Skeletal muscle satellite cell (primary cell): Measurements from ENCODE around the gene SCUBE1.

Experiments used
- H3K27me3 ChIP-seq: 2 replicates; pipeline ENCODE4 v1.7.0; 2013; ENCODE audit warnings: low read length; ENCODE audit not compliant: control insufficient read depth, insufficient read depth
- H3K36me3 ChIP-seq: 2 replicates; pipeline ENCODE4 v1.7.0; 2013; ENCODE audit warnings: mild to moderate bottlenecking, control low read depth, low read length; ENCODE audit not compliant: insufficient read depth
- H3K4me1 ChIP-seq: 2 replicates; pipeline ENCODE4 v1.7.0; 2013; ENCODE audit warnings: low read length; ENCODE audit not compliant: control insufficient read depth, insufficient read depth
- H3K4me2 ChIP-seq: 2 replicates; pipeline ENCODE4 v1.7.0; 2013; ENCODE audit warnings: mild to moderate bottlenecking, low read length
- H3K4me3 ChIP-seq: 2 replicates; pipeline ENCODE4 v1.7.0; 2013; ENCODE audit warnings: low read length
- H3K9ac ChIP-seq: 2 replicates; pipeline ENCODE4 v1.7.0; 2013; ENCODE audit warnings: mild to moderate bottlenecking, low read depth, low read length, moderate library complexity
- H3K9me3 ChIP-seq: replicated peaks from 2 replicates; pipeline ENCODE4 v1.7.0; 2013; ENCODE audit warnings: mild to moderate bottlenecking, control low read depth, low read length

SCUBE1 gene

DNA sequence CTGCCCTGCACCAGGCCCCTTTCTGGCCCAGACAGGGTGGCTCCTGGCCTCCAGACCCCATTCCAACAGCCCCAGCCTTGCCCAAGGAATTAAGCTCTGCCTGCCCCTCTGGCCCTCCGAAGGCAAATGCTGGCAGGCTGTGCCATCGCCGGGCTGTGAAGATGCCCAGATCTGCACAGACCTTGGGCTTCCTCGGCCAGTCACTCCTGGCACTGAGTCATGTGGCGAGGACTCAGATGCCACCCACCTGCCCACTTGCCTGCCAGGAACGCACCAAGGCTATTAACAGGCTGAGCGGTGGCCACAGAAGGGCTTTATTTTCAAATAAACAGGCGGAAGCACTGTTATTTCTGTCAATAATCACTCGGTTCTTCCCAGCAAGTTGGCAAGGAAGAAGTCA is 105.9 kb downstream of the SCUBE1 start:
- Histone ChIP-seq H3K9ac (no peak overlapping the region), H3K36me3 (no peaks in the 10 kb centered on the region), H3K4me1 (no peaks in the 10 kb centered on the region), H3K4me2 (no peak overlapping the region), H3K9me3 (no peaks in the 10 kb centered on the region), H3K4me3 (no peak overlapping the region), H3K27me3 (peaks cover 90% of the 10 kb centered on the region)

DNA sequence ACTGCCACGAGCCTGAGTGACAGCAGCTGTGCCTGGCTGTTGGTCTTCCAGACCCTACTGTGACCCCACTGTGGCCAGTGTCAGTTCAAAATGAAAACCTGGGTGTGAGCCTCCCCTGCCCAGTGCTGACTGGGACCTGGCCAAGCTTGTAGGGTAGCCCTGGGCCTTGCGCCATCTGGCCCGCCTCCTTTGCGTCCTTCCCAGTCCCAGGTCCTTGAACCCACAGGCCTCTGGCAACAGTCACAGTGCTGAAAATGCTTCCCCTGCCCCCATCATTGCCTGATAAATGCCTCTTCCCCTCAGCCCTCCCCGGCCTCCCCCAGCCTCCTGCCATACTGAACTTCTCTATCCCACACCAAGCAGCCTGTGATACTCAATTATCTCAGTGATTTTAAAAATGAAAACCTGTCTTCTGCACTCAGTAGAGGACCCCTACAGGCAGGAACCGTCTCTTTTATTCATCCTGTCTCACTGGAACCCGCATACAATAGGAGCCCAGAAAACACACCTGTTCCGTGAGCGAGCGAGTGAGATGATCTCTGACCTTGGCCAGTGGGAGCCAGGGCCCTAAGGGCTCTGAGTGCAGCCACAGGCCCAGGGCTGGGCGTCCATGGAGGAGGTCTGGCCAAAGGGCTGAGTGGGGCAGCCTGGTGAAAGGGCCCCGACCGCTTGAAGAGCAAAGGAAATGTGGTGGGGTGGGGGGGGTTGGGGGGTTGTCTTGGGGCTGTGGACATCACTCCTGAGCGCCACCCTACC is 106.6 kb downstream of the SCUBE1 start:
- Histone ChIP-seq H3K4me1 (no peaks in the 10 kb centered on the region), H3K9me3 (no peaks in the 10 kb centered on the region), H3K27me3 (peaks cover 93% of the 10 kb centered on the region), H3K36me3 (no peaks in the 10 kb centered on the region), H3K4me3 (no peak overlapping the region), H3K9ac (no peak overlapping the region), H3K4me2 (no peak overlapping the region)

DNA sequence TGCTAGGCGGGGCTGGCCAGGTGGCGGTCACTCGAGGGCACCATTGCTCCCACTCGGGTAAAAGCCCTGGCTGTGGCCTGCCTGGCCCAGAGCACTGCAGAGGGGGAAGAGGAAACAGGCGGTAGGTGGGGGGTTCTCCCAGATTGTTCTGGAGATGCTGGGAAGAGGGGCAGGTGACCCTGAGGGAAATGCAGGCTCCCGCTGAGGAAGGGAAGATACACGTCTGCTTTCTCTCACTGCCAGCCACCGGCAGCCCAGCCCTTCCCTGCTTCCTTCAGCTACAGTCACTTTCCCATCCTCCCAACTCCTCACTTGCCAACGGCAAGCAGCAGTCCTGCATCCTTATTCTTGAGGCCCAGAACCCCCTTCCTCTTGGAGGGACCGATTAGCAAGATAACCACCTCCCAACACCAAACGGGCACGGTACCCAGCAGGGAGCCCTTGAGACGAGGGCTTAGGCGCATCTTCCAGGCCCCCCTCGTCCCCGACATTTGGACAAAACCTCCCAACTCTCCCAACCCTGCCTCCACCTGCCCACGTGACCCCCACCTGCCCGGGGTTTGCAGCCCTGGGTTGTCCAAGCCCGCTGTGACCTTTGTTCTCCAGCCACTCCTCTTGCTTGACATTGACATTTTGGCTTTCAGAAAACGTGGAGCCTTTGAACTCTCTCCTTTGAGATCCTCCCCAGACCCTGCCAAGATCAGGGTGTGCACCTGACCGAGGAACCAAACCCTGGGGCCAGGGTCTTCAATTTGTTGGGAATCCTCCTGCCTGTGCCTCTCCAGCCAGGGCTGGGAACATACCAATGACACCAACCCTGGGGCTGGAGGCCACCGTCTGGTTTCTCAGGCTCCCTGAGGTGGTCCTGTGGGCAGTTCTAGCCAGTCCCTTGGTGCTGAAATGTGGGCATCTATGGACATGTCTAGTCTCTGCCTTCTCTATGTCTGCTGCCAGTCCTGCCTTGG is 107.4 kb downstream of the SCUBE1 start:
- Histone ChIP-seq H3K27me3 (peaks cover 86% of the 10 kb centered on the region), H3K9ac (no peak overlapping the region)

GRCh38 chr22:43234264-43234988 is 108.7 kb downstream of the SCUBE1 start:
- no peaks in the 10 kb centered on the region for H3K36me3 ChIP-seq
- no peak overlapping the region for H3K4me3 ChIP-seq
- H3K27me3 ChIP-seq: peaks cover 73% of the 10 kb centered on the region
- H3K4me2 ChIP-seq: no peak overlapping the region
- no peaks in the 10 kb centered on the region for H3K4me1 ChIP-seq
- H3K9ac ChIP-seq: no peak overlapping the region
- no peaks in the 10 kb centered on the region for H3K9me3 ChIP-seq

More for the DNA sequence above, 107.4 kb downstream of the SCUBE1 start:
- Histone ChIP-seq H3K4me2 (no peak overlapping the region), H3K36me3 (no peaks in the 10 kb centered on the region), H3K4me1 (no peaks in the 10 kb centered on the region), H3K4me3 (no peak overlapping the region), H3K9me3 (no peaks in the 10 kb centered on the region)

DNA sequence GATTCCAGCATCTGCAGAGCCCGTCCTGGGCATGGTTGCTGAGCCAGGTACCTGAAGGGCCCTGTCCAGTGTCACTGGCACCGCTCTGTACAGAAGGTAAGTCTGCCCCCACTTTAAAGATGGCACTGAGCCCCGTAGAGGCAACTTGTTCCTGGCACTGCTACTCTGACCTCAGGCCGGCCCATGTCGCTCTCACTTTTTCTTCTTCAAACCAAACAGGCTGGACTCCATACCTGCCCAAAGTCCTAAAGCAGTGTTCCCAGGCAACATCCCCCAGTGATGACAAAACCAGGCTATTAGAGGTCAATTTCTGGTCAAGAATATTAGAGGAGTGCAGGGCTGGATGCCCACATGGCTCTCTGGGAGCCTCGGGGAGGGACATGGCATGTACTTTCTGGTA is 109.6 kb downstream of the SCUBE1 start:
- no peaks in the 10 kb centered on the region for H3K4me1 ChIP-seq
- peaks cover 64% of the 10 kb centered on the region for H3K27me3 ChIP-seq

GRCh38 chr22:43232445-43232844 is 110.7 kb downstream of the SCUBE1 start:
- no peak overlapping the region for H3K4me3 ChIP-seq
- H3K27me3 ChIP-seq: peaks cover 56% of the 10 kb centered on the region
- no peaks in the 10 kb centered on the region for H3K36me3 ChIP-seq
- no peaks in the 10 kb centered on the region for H3K9me3 ChIP-seq
- H3K9ac ChIP-seq: no peak overlapping the region
- H3K4me1 ChIP-seq: no peaks in the 10 kb centered on the region
- no peak overlapping the region for H3K4me2 ChIP-seq

More for the DNA sequence above, 109.6 kb downstream of the SCUBE1 start:
- H3K9ac ChIP-seq: no peak overlapping the region
- no peaks in the 10 kb centered on the region for H3K36me3 ChIP-seq
- H3K9me3 ChIP-seq: no peaks in the 10 kb centered on the region
- no peak overlapping the region for H3K4me3 ChIP-seq
- no peak overlapping the region for H3K4me2 ChIP-seq

DNA sequence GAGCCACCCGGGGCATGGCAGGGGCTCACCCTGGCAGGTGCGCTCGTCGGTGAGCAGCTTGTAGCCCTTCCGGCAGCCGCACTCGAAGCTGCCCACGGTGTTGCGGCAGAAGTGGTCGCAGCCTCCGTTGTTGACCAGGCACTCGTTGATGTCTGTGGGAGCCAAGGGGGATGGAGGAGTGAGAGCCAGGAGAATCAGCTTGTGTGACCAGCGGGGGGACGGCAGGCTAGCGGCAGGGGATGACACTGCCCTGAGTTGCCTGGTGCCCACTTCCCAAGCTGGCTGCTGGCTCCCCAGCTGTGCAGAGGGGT is 111.5 kb downstream of the SCUBE1 start:
- Histone ChIP-seq H3K4me3 (no peak overlapping the region), H3K4me2 (no peak overlapping the region), H3K36me3 (no peaks in the 10 kb centered on the region), H3K4me1 (no peaks in the 10 kb centered on the region), H3K9ac (no peak overlapping the region), H3K9me3 (no peaks in the 10 kb centered on the region), H3K27me3 (peaks cover 53% of the 10 kb centered on the region)

DNA sequence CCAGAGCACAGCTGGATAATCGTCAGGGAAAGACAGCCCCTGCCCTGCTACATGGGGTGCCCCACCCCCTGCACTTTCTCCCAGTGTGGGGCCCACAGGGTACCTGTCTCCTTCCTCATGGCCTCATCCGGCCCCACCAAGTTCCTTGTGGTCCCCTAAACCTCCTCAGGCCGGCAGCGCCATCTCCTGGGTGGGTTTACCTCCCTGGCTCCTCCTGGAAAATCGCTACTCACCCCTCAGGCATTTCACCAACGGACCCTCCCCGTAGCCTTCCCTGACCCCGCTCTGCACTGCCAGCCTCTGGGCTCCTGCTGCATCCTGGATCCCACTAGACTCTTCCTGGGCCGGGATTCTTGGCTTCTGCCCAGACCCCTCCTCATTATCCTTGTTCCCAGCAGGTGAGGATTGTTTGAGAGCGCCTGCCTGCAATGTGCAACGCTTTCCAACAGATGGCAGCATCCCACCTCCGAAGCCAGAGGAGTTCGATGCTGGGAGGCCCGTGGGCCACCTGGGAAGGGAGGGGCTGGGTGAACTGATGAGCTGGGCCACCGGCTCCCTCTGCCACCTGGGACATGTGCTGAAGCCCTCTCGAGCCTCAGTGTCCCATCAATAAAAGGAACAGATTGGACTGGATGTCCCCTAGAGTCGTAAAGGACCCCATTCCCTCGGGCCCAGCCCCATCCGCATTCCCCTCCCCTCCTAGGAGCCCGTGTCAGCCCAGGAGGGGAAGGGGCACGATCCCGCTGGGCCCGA is 112.0 kb downstream of the SCUBE1 start:
- H3K4me3 ChIP-seq: no peak overlapping the region
- no peaks in the 10 kb centered on the region for H3K9me3 ChIP-seq
- peaks cover 48% of the 10 kb centered on the region for H3K27me3 ChIP-seq
- H3K36me3 ChIP-seq: no peaks in the 10 kb centered on the region
- no peaks in the 10 kb centered on the region for H3K4me1 ChIP-seq
- no peak overlapping the region for H3K4me2 ChIP-seq
- H3K9ac ChIP-seq: no peak overlapping the region

DNA sequence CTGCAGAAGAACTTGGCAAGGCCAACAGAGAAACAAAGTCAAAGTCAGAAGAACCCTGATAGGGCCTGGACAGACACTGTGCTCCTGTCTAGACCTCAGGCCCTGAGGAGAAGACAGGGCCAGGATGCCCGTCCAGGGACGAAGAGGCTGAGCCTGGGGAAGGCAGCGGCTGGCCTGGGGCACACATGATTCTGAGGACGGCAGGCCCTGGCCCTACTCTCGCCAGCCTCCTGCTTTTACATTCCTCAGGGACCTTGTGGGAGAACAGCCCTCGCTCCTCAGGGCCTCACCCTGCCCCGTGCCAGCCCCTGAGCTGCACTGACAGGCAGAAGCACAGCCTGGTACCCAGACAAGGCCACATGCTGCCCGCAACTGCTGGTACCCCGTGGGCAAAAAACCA is 112.6 kb downstream of the SCUBE1 start:
- Histone ChIP-seq H3K27me3 (peaks cover 45% of the 10 kb centered on the region), H3K4me2 (no peak overlapping the region), H3K9me3 (no peaks in the 10 kb centered on the region), H3K4me1 (no peaks in the 10 kb centered on the region), H3K4me3 (no peak overlapping the region), H3K9ac (no peak overlapping the region), H3K36me3 (no peaks in the 10 kb centered on the region)

DNA sequence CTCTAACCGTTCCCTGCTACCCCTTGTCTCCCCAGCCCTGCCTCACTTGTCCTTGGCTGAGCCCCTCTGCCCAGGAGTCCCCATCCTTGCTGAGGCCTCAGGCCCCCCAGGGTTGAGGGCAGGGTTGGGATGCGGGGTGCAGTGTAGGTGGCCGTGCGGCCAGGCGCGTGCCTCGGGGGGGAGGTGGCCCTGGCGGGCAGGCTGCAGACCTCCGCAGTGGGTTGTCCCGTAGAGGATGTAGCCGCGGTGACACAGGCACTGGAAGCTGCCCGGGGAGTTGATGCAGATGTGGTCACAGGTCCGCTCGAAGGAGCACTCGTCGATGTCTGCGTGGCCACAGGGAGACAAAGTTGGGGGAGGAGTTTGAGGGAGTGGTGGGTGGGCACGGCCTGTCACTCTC is 114.3 kb downstream of the SCUBE1 start:
- Histone ChIP-seq H3K9ac (no peak overlapping the region), H3K4me3 (no peak overlapping the region), H3K4me1 (no peaks in the 10 kb centered on the region), H3K4me2 (no peak overlapping the region), H3K36me3 (no peaks in the 10 kb centered on the region), H3K27me3 (peaks cover 44% of the 10 kb centered on the region), H3K9me3 (no peaks in the 10 kb centered on the region)

DNA sequence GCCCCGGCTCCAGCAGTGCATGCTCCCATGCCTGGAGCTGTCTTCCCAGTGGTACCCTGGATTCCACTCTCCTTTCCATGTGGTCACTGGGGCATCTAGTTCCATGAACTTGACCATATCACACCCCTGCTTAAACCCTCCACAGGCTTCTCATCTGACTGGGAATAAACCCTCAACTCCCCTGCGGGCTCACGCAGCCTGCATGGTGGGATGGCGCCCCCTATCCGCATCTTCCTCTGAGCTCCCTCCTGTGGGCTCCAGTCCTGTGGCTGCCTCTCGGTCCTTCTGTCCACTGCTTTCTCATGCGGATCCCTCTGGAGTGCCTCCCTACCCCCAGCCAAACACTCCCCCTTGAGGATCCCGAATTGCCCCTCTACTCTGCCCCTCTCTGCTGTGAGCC is 114.8 kb downstream of the SCUBE1 start:
- H3K9ac ChIP-seq: no peak overlapping the region
- no peaks in the 10 kb centered on the region for H3K36me3 ChIP-seq
- H3K27me3 ChIP-seq: peaks cover 44% of the 10 kb centered on the region
- H3K4me1 ChIP-seq: no peaks in the 10 kb centered on the region
- no peak overlapping the region for H3K4me2 ChIP-seq
- no peak overlapping the region for H3K4me3 ChIP-seq
- no peaks in the 10 kb centered on the region for H3K9me3 ChIP-seq
